BLaER1 (cell line): ENCODE measurements around the gene SPRED2.

Experiments
- H3K27ac ChIP-seq: shearing (Covaris generic); formaldehyde crosslinking; 2 replicates; pipeline ENCODE4 v1.8.1; 2022
- H3K27me3 ChIP-seq: shearing (Covaris generic); formaldehyde crosslinking; 2 replicates; pipeline ENCODE4 v1.8.1; 2022
- H3K36me3 ChIP-seq: shearing (Covaris generic); formaldehyde crosslinking; 2 replicates; pipeline ENCODE4 v1.8.1; 2022
- H3K4me1 ChIP-seq: shearing (Covaris generic); formaldehyde crosslinking; 2 replicates; pipeline ENCODE4 v1.8.1; 2022
- H3K4me2 ChIP-seq: shearing (Covaris generic); formaldehyde crosslinking; 2 replicates; pipeline ENCODE4 v1.8.1; 2022
- H3K4me3 ChIP-seq: shearing (Covaris generic); formaldehyde crosslinking; 2 replicates; pipeline ENCODE4 v1.8.1; 2022
- H3K9ac ChIP-seq: shearing (Covaris generic); formaldehyde crosslinking; 2 replicates; pipeline ENCODE4 v1.8.1; 2022
- H3K9me3 ChIP-seq: shearing (Covaris generic); formaldehyde crosslinking; 2 replicates; pipeline ENCODE4 v1.8.1; 2022
- H4K20me1 ChIP-seq: shearing (Covaris generic); formaldehyde crosslinking; 2 replicates; pipeline ENCODE4 v1.8.1; 2022
- Cebpa-rat ChIP-seq: shearing (Covaris generic); IDR thresholded peaks from 2 replicates; pipeline ENCODE4 v1.8.1; 2022

Gene SPRED2

DNA sequence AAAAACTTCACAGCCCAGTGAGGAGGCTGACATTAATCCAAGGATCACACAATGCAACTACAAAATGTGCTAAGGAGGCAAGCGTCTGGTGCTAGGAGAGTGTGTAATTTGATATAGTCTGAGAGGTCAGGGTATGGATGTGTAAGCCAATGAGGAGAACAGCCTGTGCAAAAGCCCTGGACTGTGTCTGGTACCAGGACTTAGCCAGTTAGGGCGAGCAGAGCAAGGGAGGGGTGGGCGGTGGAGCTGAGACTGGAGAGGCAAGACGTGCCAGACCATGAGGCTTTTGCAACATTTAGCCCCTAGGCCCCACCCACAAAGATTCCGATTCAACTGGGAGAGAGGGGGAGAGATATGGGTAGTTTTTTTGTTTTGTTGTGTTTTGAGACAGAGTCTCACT, 33.5 kb upstream of the SPRED2 start:
- H3K4me1 ChIP-seq, result peaks cover 27% of the 10 kb centered on the region
- TF ChIP-seq Cebpa-rat, result no peak
- no peak overlapping the region for H3K9ac ChIP-seq
- no peak overlapping the region for H3K4me3 ChIP-seq
- H3K27me3 ChIP-seq, result no peaks in the 10 kb centered on the region
- H4K20me1 ChIP-seq, result no peaks in the 10 kb centered on the region
- no peak overlapping the region for H3K27ac ChIP-seq
- H3K9me3 ChIP-seq, result no peaks in the 10 kb centered on the region; the same call in 1 of the 2 replicates
- no peak overlapping the region for H3K4me2 ChIP-seq
- H3K36me3 ChIP-seq, result no peaks in the 10 kb centered on the region

GRCh38 chr2:65465124-65465523, 32.7 kb upstream of the SPRED2 start:
- no peaks in the 10 kb centered on the region for H3K36me3 ChIP-seq
- no peak overlapping the region for H3K4me2 ChIP-seq
- H4K20me1 ChIP-seq, result no peaks in the 10 kb centered on the region
- H3K4me3 ChIP-seq, result no peak overlapping the region
- no peaks in the 10 kb centered on the region for H3K27me3 ChIP-seq
- H3K9me3 ChIP-seq, result no peaks in the 10 kb centered on the region; the same call in 1 of the 2 replicates
- H3K4me1 ChIP-seq, result peaks cover 27% of the 10 kb centered on the region
- H3K27ac ChIP-seq, result no peak overlapping the region
- TF ChIP-seq Cebpa-rat, result no peak
- no peak overlapping the region for H3K9ac ChIP-seq

GRCh38 chr2:65464604-65465003, 32.2 kb upstream of the SPRED2 start:
- H3K4me1 ChIP-seq, result peaks cover 27% of the 10 kb centered on the region
- no peaks in the 10 kb centered on the region for H3K36me3 ChIP-seq
- no peaks in the 10 kb centered on the region; the same call in 1 of the 2 replicates for H3K9me3 ChIP-seq
- H3K4me2 ChIP-seq, result no peak overlapping the region
- no peak overlapping the region for H3K9ac ChIP-seq
- no peak overlapping the region for H3K4me3 ChIP-seq
- no peak overlapping the region for H3K27ac ChIP-seq
- no peaks in the 10 kb centered on the region for H4K20me1 ChIP-seq
- TF ChIP-seq Cebpa-rat, result no peak
- H3K27me3 ChIP-seq, result no peaks in the 10 kb centered on the region

- H3K4me3 ChIP-seq, result no peak overlapping the region
- TF ChIP-seq Cebpa-rat, result no peak
- no peaks in the 10 kb centered on the region for H3K36me3 ChIP-seq
- no peak overlapping the region for H3K27ac ChIP-seq
- H3K9ac ChIP-seq, result no peak overlapping the region
- H3K9me3 ChIP-seq, result no peaks in the 10 kb centered on the region; the same call in 1 of the 2 replicates
- no peaks in the 10 kb centered on the region for H3K4me1 ChIP-seq
- H4K20me1 ChIP-seq, result no peaks in the 10 kb centered on the region
- no peaks in the 10 kb centered on the region for H3K27me3 ChIP-seq
- no peak overlapping the region for H3K4me2 ChIP-seq
Measured at GRCh38 chr2:65458999-65459398, 26.6 kb upstream of the SPRED2 start.

DNA sequence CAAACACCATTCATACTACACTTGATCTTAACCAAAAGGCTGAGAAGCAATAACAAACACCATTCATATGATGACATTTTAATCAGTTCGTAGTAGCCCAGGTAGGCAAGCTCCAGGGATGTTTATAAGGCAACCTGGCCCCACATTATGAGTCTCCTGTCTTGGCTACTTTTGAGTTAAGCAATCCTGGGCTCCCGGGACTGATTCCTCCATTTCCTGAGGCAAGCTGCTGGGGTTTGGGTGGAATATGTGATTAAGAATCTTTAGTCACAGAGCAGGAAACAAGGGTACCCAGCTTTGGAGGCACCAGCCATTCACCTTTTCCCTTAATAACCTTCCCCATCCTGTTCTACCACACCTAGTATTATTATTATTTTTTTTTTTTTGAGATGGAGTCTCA, 24.5 kb upstream of the SPRED2 start:
- Histone ChIP-seq H3K4me1 (no peaks in the 10 kb centered on the region), H3K27me3 (no peaks in the 10 kb centered on the region), H3K27ac (no peak overlapping the region), H3K9ac (no peak overlapping the region), H3K36me3 (no peaks in the 10 kb centered on the region), H3K4me2 (no peak overlapping the region), H3K4me3 (no peak overlapping the region), H3K9me3 (no peaks in the 10 kb centered on the region), H4K20me1 (no peaks in the 10 kb centered on the region)
- no peak for TF ChIP-seq Cebpa-rat

- no peak overlapping the region for H3K4me2 ChIP-seq
Measured at GRCh38 chr2:65456064-65456463, 23.7 kb upstream of the SPRED2 start.

DNA sequence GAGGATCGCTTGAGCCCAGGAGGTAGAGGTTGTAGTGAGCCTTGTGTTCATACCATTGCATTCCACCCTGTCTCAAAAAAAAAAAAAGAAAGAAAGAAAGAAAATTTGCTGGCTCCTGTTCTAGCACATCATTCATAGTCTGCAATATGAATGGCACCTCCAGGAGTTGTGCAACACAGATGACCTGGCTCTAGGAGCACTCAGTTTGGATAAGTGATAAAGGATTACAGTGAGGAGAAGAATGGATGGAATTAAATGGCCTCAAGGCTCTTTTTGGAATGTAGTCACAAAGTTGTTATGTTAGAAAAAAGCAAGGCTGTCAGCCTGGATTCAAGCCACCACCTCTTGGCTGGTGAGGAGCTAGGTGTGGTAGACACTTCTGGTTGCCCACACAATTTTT, 21.5 kb upstream of the SPRED2 start:
- Histone ChIP-seq H3K4me1 (no peaks in the 10 kb centered on the region), H3K36me3 (no peaks in the 10 kb centered on the region), H3K9ac (no peak overlapping the region), H3K27me3 (no peaks in the 10 kb centered on the region), H4K20me1 (no peaks in the 10 kb centered on the region), H3K4me2 (no peak overlapping the region), H3K9me3 (no peaks in the 10 kb centered on the region), H3K27ac (no peak overlapping the region), H3K4me3 (no peak overlapping the region)
- TF ChIP-seq Cebpa-rat, result no peak

More at GRCh38 chr2:65456064-65456463, 23.7 kb upstream of the SPRED2 start:
- Histone ChIP-seq H3K9ac (no peak overlapping the region), H3K9me3 (no peaks in the 10 kb centered on the region), H3K36me3 (no peaks in the 10 kb centered on the region), H3K27me3 (no peaks in the 10 kb centered on the region), H3K4me1 (no peaks in the 10 kb centered on the region), H4K20me1 (no peaks in the 10 kb centered on the region), H3K4me3 (no peak overlapping the region), H3K27ac (no peak overlapping the region)
- no peak for TF ChIP-seq Cebpa-rat

DNA sequence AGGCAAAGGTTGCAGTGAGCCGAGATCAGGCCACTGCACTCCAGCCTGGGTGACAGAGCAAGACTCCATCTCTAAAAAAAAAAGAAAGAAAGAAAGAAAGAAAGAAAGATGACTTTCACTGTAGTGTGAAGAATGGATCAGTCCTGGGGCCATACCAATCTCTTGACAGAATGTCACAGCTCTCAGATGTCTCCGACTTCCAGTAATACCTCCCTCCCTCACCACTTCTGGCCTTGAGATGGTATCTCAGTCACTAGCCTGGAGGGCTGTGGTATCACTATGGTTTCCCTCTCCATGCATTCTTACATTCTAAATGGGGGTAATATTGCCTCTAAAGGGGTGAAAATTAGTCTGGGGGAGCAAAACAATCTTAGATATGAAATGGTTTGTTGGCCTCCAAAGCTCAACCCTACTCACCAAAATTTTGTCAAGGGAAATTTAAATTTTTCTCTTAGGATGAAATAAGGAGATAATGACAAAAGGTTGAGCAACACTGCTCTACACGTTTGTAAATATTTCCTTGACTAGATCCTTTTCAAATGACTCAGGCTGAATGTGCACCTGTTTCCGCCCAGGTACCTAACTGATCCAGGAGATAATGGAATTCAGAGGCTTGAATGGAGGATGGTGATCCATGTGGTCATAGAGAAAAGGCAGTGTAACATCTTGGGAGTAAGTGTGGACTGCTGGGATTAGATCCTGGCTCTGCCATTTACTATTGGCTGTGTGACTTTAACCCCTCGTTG, 19.9 kb upstream of the SPRED2 start:
- Histone ChIP-seq H4K20me1 (no peaks in the 10 kb centered on the region), H3K36me3 (no peaks in the 10 kb centered on the region), H3K9ac (no peak overlapping the region), H3K4me2 (no peak overlapping the region), H3K9me3 (0 out of 2 replicates have a peak, but pooled peaks cover 3% of the 10 kb centered on the region), H3K4me1 (no peaks in the 10 kb centered on the region), H3K27ac (no peak overlapping the region), H3K4me3 (no peak overlapping the region), H3K27me3 (no peaks in the 10 kb centered on the region)
- TF ChIP-seq Cebpa-rat, result no peak

DNA sequence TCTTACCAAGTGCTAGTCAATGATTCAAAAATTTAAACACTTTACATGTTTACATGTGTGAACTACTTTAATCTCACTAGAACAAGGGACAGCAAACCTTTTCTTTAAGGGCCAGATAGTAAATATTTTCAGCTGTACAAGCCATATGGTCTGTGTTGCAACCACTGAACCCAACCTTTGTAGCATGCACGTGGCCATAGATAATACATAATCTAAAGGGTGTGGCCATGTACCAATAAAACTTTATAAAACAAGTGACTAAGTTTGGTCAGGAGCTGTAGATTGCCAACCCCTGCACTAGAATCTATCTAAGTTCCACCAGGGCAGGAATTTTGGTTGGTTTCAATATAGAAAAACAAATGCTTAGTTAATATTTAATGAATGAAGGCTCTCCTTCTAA, 18.4 kb upstream of the SPRED2 start:
- TF ChIP-seq Cebpa-rat, result no peak
- H3K4me2 ChIP-seq, result no peak overlapping the region
- H3K27ac ChIP-seq, result no peak overlapping the region
- H3K9ac ChIP-seq, result no peak overlapping the region
- H3K36me3 ChIP-seq, result no peaks in the 10 kb centered on the region
- no peak overlapping the region for H3K4me3 ChIP-seq
- no peaks in the 10 kb centered on the region for H4K20me1 ChIP-seq
- no peaks in the 10 kb centered on the region for H3K4me1 ChIP-seq
- no peaks in the 10 kb centered on the region for H3K27me3 ChIP-seq
- 0 out of 2 replicates have a peak, but pooled peaks cover 3% of the 10 kb centered on the region for H3K9me3 ChIP-seq

- Histone ChIP-seq H3K9ac (no peak overlapping the region), H4K20me1 (no peaks in the 10 kb centered on the region), H3K4me3 (no peak overlapping the region), H3K9me3 (0 out of 2 replicates have a peak, but pooled peaks cover 3% of the 10 kb centered on the region), H3K4me2 (no peak overlapping the region), H3K4me1 (no peaks in the 10 kb centered on the region), H3K27ac (no peak overlapping the region), H3K36me3 (no peaks in the 10 kb centered on the region), H3K27me3 (no peaks in the 10 kb centered on the region)
- TF ChIP-seq Cebpa-rat, result no peak
Measured at GRCh38 chr2:65450393-65450792, 18.0 kb upstream of the SPRED2 start.
